Osteoblast (primary cell): ENCODE data around the gene AFAP1. TPM values are rescaled to one million over a fixed set of nuclear protein-coding genes. Genes with fewer than 3 reads are reported as not detected.

ENCODE experiments used
- DNase-seq: peaks from one replicate; pipeline ENCODE4 v3.0.0; 2011; ENCODE audit warnings: low spot score, mixed read lengths; ENCODE audit not compliant: insufficient read length; ENCODE audit errors: missing footprints
- H2AFZ ChIP-seq: 2 replicates; pipeline ENCODE4 v1.6.0; 2011; ENCODE audit warnings: mild to moderate bottlenecking, low read length
- H3K27ac ChIP-seq: 2 replicates; pipeline ENCODE4 v1.5.1; 2011; ENCODE audit warnings: mild to moderate bottlenecking, low read depth, low read length, moderate library complexity
- H3K27me3 ChIP-seq: 2 replicates; pipeline ENCODE4 v1.6.0; 2012; ENCODE audit warnings: mild to moderate bottlenecking, control low read depth, inconsistent platforms, low read length, moderate library complexity; ENCODE audit not compliant: insufficient read depth
- H3K36me3 ChIP-seq: 2 replicates; pipeline ENCODE4 v1.5.1; 2011; ENCODE audit warnings: mild to moderate bottlenecking, low read length, control low read depth, moderate library complexity; ENCODE audit not compliant: insufficient read depth
- H3K4me1 ChIP-seq: 2 replicates; pipeline ENCODE4 v1.5.1; 2011; ENCODE audit warnings: mild to moderate bottlenecking, low read length, control low read depth, moderate library complexity; ENCODE audit not compliant: insufficient read depth
- H3K4me2 ChIP-seq: 2 replicates; pipeline ENCODE4 v1.6.0; 2011; ENCODE audit warnings: mild to moderate bottlenecking, low read length; ENCODE audit not compliant: insufficient read depth
- H3K4me3 ChIP-seq: fragments of 200-600 bp; sonication (generic); 3 replicates; pipeline ENCODE4 v1.5.1; 2012; ENCODE audit warnings: mild to moderate bottlenecking, low read length, inconsistent platforms; ENCODE audit not compliant: insufficient read depth
- H3K79me2 ChIP-seq: 2 replicates; pipeline ENCODE4 v1.6.0; 2012; ENCODE audit warnings: mild to moderate bottlenecking, low read length, control low read depth, inconsistent platforms; ENCODE audit not compliant: insufficient read depth
- H3K9me3 ChIP-seq: 2 replicates; pipeline ENCODE4 v1.5.1; 2011; ENCODE audit warnings: low read depth, low read length, control low read depth
- H4K20me1 ChIP-seq: 2 replicates; pipeline ENCODE4 v1.6.0; 2012; ENCODE audit warnings: mild to moderate bottlenecking, low read length, control low read depth; ENCODE audit not compliant: insufficient read depth
- CTCF ChIP-seq: IDR thresholded peaks from 2 replicates; pipeline ENCODE4 v1.5.1; 2011; ENCODE audit warnings: mild to moderate bottlenecking, low read depth, low read length, moderate library complexity; ENCODE audit errors: extremely low read depth
- total RNA-seq: library from RNA; depleted of rRNA; stranded (reverse); fragments of >200 nt; gene quantifications from 2 replicates; pipeline ENCODE4 v1.2.3, GENCODE V29; 2012

Gene AFAP1
- total RNA-seq, 1 donor = 101 TPM

GRCh38 chr4:7831330-7831729 is 108.3 kb downstream of the AFAP1 start:
- peak overlapping the region; percentile 43 for H3K4me2 ChIP-seq
- no peak for DNase-seq
- H3K9me3 ChIP-seq = no peaks in the 10 kb centered on the region
- peaks cover 2% of the 10 kb centered on the region for H4K20me1 ChIP-seq
- H3K79me2 ChIP-seq = peaks cover 77% of the 10 kb centered on the region
- TF ChIP-seq CTCF = no peak
- peak overlapping the region; percentile 99 for H3K27ac ChIP-seq
- no peaks in the 10 kb centered on the region for H3K27me3 ChIP-seq
- no peak overlapping the region for H2AFZ ChIP-seq
- peaks cover 57% of the 10 kb centered on the region for H3K4me1 ChIP-seq
- no peak overlapping the region for H3K4me3 ChIP-seq
- peaks cover 77% of the 10 kb centered on the region for H3K36me3 ChIP-seq

GRCh38 chr4:7830747-7831146 is 108.9 kb downstream of the AFAP1 start:
- H3K27me3 ChIP-seq = no peaks in the 10 kb centered on the region
- TF ChIP-seq CTCF = no peak
- no peak overlapping the region for H2AFZ ChIP-seq
- no peaks in the 10 kb centered on the region for H3K9me3 ChIP-seq
- H3K27ac ChIP-seq = peak overlapping the region; percentile 99
- H4K20me1 ChIP-seq = peaks cover 2% of the 10 kb centered on the region
- peaks cover 63% of the 10 kb centered on the region for H3K4me1 ChIP-seq
- no peak for DNase-seq
- no peak overlapping the region for H3K4me3 ChIP-seq
- peaks cover 77% of the 10 kb centered on the region for H3K79me2 ChIP-seq
- H3K36me3 ChIP-seq = peaks cover 77% of the 10 kb centered on the region
- H3K4me2 ChIP-seq = peak overlapping the region; percentile 11

GRCh38 chr4:7829652-7830580 is 109.7 kb downstream of the AFAP1 start:
- Histone ChIP-seq H3K79me2 (peaks cover 84% of the 10 kb centered on the region), H3K36me3 (peaks cover 84% of the 10 kb centered on the region), H3K9me3 (no peaks in the 10 kb centered on the region), H4K20me1 (peaks cover 2% of the 10 kb centered on the region), H3K4me3 (peak overlapping the region; percentile 8), H3K4me2 (peak overlapping the region; percentile 37), H3K4me1 (peaks cover 70% of the 10 kb centered on the region), H3K27ac (peak overlapping the region; percentile 99), H3K27me3 (no peaks in the 10 kb centered on the region), H2AFZ (no peak overlapping the region)
- no peak for TF ChIP-seq CTCF
- DNase-seq = no peak

GRCh38 chr4:7828793-7829301 is 110.8 kb downstream of the AFAP1 start:
- peak overlapping the region; percentile 7 for H3K4me3 ChIP-seq
- no peaks in the 10 kb centered on the region for H3K27me3 ChIP-seq
- H3K4me1 ChIP-seq = peaks cover 81% of the 10 kb centered on the region
- H3K4me2 ChIP-seq = peak overlapping the region; percentile 68
- no peaks in the 10 kb centered on the region for H3K9me3 ChIP-seq
- H2AFZ ChIP-seq = no peak overlapping the region
- peaks cover 84% of the 10 kb centered on the region for H3K36me3 ChIP-seq
- TF ChIP-seq CTCF = no peak
- DNase-seq = no peak
- peaks cover 84% of the 10 kb centered on the region for H3K79me2 ChIP-seq
- H4K20me1 ChIP-seq = no peaks in the 10 kb centered on the region
- peak overlapping the region; percentile 99 for H3K27ac ChIP-seq
